T-helper 1 cell (primary cell): ENCODE measurements around the gene EBF3.

Source experiments
- DNase-seq, 5 donors: peaks; one replicate each; pipeline ENCODE4 v3.0.0-alpha.2; 2012 to 2020

Gene EBF3

DNA sequence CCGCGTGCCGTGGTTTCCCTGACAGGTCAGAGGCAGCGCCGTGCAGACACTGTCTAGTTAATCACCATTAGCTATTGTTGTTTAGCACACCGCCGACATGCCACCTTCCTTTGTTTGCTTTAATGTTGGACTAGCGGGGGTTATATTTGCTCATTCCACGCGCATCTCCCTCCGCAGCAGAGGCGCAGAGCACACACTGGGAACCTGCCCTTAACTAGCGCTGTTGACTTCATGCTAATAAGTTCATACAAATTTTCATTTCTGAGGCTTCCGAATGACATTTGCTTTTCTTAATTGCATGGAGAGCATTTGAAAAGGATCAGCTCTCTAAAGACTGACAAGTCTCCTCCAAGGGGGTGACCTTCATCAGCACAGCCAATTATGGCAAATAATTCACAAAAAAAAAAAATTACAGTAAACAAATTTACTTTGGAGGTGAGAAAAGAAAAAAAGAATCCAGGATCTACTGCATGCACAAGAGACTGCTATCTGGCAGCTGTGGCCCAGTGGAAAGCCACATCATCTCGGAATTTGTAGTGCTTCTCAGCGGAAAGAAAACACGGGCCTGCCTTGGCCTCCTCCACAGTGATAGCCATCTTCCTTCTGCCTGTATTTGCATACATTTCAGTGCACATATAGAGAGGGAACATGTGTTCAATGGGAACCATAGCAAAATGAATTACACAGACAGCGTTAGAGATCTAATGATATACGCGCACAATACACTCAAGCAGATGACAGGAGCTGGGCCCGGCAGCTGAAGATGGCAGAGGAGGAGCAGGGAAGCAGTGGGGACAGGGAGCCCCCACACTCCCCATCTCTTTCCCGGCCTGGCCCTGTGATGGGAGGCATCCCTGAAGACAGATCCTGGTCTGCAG, 94.2 kb downstream of the EBF3 start:
- DNase-seq: no peak

DNA sequence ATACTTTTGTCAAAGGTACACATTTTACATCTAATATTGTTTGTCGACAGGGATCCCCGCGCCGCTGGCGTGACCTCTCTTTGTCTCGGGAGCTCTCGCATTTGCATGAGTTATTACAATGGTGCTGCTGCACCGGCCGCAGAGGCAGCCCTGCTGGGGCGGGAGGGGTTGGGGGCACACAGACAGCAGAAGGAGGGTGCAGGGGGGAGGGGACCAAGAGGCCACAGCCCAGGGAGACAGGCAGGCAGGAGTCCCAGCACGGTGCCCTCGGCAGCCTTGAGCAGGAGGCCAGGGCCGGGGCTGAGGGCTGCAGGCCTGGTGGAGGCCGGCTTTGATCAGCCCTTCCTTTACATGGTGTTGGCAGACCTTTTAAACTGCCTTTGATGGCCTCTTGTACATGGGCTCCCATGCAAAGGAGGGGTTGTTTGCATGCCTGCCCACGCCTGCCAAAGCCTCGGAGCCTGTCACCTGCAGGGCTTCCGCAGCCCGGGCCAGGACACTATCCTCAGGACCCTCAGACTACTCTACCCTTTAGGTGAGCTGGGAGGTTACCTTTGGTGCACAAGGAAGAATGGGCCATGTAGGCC, 95.5 kb downstream of the EBF3 start:
- DNase-seq: no peak

DNA sequence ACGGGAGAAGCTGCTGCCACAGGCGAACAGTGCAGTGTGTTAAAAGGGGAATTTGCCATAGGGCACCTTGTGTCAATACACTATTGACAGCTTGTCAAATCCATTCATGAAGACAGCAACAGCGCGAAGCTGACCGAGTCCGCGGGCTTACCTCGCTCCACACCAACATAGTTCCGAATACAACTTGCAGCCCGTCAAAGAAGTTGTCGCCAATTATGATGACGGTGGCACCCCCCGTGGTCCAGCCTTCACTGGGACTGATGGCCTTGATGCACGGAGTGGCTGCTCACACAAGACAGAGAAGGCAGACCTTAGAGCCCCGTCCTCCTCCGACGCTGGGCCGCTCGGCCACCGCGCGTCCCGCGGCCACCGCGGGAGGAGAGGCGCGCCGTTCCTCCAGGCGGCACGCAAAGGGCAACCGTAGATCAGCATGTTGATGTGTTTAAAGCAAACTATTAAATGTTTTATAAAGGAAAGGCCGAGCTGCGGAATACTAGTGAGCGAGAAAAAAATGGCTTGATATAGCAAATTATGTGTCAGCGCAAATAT, 96.4 kb downstream of the EBF3 start:
- DNase-seq: no peak

DNA sequence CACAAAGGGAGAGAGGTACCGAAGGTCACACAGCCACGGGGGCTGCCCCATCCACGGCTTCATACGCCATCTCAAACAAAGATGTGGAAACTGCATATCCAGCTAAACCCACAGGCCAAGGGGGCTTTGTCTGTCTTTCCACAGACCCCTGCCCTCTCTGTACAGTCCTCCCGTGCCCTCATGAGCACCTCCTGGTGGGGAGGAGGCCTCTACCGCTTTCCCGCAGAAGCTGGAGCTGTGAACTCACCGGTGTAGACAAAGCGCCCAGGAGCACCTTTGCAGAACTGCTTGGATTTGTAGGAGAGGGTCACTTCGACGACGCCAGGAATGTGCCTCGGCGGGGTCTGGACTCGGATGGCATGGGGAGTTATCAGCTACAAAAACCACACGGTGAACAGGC, 97.2 kb downstream of the EBF3 start:
- DNase-seq: no peak

DNA sequence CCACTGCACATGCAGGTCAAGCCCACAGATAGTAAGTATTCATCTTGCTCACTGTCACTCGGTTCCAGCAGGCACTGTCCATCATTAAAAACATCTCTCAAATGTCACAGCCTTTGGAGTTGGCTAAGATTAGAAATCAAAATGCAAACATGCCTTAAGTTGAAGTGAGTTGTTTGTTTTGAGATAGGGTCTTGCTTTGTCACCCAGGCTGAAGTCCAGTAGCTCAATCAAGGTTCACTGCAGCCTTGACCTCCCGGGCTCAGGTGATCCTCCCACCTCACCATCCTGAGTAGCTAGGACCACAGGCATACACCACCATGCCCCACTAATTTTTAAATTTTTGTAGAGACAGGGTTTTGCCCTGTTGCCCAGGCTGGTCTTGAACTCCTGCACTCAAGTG, 98.1 kb downstream of the EBF3 start:
- DNase-seq: no peak

DNA sequence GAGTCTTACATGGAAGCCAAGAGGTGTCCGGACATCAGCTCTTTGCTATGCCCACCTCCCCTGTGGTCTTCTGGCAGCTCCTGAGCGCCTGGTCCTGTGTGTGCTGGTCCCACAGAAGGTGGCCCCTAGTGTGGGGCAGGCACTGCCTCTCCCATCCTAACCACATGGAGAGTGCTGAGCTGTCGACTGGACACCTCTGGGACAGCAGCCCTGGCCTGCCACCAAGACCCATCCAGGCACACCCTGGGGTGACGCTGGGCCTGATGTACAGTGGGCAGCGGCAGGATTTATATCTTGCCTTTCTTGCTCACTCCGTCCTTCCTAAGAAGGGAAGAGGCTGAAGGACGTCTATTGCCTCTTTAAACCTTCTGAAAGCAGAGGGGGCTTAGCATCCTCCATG, 98.7 kb downstream of the EBF3 start:
- DNase-seq: no peak

DNA sequence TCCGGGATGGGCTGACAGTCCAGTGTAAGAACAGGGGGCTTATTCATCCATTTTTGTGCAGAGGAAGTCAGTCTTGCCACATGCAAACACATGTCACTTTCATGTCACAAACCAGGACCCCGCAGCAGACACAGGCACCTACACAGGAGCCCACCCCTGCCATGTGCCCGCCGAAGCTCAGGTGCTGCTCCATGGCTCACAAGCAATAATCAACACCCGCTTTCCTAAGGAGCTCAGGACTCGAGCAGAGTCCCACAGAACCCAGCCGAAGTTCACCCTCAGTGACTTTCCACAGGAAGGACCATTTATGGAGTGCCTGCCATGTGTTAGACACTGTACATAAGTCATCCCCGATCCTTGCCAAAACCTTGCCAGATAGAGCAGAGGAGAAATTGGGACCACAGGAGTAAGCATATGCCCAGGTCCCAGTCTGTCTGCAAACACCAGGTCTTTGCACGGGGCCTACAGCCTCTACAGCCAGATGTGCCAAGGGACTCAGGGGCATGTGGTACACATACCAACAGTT, 99.4 kb downstream of the EBF3 start:
- no peak for DNase-seq

DNA sequence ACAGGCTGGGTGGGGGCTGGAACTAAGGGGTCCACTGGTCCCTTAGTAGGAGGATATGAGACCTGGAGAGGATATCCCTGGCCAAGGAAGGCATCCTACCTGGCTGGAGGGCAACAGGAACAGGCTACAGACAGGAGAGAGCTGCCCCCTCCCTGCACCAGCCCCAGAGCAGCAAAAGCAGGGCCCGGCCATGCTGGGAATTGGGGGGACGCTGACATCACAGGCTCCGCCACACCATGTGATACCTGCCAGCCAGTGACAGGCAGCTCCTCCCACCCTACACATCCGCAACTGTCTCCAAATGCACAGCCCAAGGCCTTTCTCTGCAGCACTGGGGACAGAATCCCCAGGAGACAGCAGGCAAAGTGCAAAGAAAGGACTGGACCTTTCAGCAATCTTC, 100.0 kb downstream of the EBF3 start:
- DNase-seq: no peak

DNA sequence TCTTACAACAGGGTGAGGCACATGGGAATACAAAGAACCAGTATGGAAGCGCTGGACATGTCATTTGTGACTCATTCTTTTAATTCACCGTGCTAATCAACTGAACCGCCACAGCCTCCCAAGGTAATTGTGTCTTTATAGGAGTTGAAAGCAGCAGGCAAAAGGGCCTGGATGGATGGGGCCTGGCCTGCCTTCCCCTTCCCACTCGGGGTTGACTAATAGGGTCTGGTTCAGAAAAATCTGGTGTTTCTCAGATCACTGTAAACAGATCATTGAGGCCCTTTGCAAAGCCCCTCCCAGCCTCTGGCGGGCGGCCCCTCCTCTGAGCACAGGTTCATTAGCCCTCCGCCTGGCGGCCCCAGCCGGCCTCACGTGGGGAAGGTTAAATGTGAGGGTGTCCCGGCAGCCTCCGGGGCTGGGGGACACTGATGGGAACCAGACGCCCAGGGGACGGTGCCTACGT, 100.8 kb downstream of the EBF3 start:
- DNase-seq: no peak

DNA sequence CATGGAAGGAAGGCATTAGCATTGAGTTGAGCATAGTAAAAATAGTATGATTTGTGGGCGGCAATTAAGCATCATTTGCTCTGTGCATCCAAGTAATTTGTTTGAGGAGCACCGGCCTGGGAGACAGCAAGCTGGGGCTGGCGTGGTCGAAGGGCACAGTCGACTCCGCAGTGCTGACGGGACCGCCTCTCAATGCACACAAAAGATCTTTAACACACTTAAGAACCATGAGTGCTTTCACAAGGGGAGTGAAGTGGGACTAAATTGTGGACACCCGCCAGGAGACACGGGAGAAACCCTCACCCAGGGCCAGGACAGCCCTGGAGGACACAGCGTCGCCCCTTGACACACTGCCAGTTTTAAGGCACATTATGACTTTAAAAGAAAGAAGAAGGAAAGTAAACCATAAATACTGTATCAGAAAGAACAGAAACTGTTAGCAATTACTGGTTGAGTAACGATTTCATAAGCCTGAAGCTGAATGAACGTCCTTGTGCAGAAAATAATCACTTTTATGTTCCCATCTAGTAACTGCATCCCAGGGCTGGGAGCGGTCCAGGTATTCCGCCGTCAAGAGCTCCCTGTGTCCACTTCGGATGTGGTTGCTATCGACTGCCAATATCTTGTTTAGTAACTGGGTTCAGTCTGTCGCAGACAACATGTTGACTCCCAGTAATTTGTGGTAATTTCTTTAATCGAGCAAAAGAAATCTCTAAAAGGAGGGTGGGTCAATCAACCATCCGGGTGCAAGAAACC, 102.1 kb downstream of the EBF3 start:
- no peak for DNase-seq

DNA sequence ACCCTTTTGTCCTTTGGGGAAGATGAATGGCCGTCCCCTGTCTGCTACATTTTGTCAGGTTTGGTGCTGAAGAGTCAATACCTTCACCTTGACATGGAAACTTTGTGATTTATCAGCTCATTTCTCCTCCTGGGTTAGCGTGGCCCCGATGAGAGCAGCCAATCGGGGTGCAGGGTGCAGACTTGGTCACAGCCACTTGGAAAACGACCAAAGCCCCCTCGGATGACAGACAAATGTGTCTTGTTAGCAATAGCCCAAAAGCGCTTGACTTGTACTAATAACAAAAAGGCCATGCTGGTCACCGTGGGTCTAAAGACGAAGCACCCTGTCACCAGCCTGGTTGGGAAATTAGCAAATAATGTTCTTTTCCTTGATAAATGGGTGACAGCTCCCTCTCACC, 103.7 kb downstream of the EBF3 start:
- DNase-seq: no peak

DNA sequence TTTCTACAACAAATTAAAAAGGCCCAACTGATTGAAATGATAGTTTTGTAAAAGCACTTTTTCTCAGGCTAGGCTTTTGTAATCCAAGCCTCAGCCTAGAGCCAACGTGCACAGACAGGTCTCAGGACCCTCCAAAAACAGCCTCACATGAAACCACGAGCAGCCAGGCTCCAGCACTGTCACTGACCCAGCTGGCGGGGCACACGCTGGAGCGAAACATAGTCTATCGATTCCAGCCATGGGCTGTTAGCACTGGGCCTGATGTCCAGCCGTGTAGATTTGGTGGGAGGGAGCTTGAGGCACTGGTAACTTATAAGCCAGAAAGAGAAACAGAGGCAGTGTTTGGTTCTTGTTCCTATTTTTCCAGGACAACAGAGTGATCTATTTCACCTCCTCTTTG, 104.5 kb downstream of the EBF3 start:
- DNase-seq: no peak

DNA sequence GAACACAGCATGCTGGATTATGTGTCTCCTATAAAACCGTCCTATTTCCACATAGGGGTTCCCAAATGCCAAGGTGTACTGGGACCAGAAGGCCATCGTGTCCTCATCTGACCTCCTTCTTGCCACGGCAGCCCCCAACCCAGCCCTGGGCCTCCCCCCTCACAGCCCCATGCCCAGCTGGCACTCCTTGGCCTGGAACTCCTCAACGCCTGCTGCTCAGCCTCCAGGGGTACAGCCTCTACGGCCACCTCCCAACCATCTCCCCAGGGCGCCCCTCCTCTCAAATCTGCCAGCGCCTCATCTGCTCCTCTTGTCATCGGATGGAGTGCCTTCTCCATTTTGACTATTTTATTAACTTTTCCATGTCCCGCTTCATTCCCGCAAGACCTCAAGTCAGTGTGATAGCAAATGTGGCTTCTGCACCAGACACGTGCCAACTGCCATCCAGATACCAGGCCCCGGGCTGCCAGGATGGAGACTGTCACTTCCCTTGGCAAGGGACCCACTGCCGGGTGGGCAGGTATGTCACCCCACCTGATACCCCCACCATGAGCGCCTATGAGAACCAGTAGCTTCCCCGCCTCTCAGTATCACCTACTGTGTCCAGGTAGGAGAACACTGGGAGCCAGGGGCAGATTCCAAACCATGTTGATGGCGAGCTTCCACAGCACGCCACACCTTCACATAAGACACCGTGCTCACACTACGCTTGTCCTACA, 106.7 kb downstream of the EBF3 start:
- no peak for DNase-seq

DNA sequence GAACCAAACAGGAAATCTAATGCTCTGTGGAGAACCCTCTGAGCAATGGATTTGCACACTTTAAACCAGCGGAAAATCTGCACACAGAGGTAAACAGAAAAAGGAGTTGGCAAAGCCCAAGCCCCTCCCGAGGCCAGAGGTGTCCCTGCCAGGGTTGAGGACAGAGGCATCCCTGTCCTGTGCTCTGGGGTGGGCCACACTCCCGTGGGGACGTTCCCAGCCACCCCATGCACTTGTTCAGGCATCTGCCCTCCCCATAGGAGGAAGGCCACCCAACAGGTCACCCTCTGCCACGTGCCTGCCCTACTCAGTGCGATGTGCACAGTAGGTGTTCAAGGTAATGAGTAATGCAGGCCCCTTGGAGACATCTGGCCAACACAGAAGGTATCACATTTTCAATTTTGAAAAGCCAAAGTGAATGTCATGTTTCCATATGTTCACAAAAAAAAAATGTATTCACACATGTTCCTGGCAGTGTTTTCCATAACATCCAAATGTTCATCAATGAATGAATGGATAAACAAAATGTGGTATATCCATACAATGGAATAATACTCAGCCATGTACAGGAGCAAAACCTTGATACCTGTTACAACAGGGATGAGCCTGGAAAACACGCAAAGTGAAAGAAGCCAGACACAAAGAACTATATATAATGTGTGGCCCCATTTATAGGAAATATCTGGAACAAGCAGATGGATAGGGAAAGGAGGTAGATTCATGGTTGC, 108.1 kb downstream of the EBF3 start:
- DNase-seq: no peak

DNA sequence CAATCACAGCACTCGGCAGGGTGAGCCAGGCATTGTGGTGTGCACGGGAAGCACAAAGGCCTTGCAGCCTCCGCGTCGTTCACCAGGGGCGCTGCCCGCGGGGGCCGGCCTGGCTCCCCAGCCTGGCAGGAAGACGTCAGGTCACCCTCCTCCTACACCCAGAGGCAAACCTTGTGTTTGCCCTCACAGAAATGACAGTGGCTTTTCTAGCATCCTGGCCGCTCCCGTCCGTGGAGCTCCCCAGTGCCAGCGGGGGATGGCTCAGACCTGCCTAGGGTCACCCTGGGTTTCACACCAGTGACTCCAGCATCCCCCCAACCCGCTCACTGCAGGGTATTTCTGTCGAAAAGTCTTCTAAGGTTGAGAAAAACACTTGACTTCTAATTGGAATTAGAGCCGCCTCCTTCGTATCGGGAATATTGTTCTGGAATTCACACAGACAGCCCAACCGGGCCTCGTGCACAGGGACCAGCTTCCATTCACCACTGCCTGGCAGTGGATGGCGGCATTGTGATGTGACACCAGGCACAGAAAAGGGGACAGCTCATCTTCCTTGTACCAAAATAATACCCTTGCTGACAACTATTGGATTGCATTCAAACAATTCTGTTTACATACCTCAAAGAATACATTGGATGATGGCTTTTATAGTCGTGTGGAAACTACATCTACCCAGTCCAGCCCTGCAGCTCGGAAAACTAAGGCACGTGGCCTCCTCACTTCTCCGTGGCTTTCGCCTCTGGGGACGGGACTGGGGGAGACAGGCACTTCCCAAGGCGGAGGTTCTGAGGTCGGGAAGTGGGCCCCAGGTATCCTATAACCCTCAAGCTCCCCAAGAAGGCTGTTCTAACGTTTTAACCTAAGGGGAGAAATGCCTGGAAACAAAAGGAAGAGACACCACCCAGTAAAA, 109.0 kb downstream of the EBF3 start:
- DNase-seq: no peak

DNA sequence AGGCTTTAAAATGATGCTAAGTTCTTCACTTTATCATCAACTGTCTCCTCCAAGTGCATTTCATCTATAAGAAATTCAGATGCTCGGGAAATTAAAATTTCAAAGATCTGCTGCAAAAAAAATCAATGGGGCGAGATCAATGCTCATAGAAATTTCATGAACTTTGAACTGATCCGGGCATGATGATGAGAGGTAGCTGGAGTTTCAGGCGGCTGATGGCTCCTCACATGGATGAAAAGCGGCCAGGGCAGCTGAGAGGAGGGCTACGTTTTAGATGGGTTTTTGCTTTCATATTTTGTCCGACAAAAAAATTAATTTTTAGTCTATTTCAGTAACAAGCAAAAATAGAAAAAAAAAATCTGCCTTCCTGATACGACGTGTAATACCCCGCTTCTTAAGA, 109.9 kb downstream of the EBF3 start:
- no peak for DNase-seq

DNA sequence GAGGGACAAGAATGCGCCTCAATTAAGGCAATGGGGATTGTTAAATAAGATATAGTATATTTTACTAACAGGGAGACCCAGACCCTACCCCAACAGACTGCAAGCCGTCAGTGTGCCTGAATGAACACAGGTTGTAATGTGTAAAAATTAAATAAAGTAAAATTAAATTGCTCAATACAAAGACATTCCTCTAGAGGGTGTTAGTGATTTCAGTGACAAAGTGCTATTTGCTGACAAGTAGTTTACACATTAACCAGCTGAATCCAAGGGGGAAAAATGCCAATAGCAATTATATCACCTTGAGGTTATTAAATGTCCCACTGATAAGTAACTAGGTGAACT, 110.5 kb downstream of the EBF3 start:
- DNase-seq: no peak

DNA sequence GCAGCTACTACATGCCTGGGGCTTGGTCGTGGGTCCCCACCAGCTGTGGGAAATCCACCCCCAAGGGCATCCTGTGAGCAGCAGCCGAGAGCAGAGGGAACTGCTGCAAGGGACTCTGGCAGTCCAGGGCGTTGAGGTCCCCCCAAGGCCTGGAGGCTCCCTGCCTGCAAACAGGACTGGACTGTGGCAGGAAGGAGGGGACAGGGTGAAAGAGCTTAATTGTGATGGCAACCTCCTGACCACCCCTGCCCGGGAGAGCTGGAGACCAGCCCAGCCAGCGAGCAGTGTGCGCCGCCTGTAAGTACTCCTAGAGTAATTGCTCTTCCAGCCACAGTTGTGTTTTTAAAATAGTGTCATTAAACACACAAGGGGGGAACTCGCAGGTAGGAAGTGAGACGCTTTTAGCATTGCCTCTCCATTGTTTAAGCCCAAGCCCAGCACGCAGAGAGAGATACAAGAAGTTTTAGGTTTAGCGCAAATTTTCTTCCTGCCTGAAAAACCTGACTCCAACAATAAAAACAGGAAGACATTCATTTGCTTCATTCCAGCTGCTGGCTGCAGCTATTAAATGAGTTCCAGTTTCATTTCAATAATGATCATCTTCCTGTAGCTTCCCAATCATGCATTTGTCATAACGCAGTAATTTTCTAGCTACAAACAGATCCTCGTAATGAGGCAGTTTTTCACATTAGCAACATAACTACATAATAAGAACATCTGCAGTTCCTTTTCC, 111.1 kb downstream of the EBF3 start:
- no peak for DNase-seq

DNA sequence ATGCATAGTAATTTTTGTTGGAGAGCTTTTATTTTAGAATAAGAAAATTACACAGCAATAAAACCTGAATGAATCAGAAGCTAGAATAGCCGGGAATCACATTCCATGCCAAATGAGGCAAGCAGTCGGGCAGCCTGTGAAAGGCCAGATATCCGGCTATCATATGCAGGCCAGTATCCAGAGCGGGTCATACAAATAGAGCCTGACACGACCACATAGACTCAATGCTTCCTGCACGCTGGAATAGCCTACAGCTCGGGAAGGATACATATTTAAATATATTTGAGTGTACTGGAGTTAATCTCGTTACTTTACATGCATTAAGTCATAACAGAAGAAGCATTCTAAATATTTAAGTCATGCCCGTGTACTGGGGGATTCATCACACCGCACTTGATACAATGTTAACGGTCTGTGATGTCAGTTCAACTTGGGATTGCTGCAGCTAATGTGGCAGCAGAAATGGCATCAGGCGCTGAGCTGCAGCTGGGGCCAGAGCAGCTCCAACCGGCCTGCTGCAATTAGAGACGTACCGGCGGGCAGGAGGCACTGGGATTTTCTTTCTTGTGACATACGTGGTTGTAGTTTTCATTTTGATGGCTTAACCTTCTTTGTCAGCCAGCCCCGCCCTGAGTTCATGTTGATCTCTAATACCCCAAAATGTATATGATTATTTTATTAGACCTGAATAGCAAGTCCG, 112.0 kb downstream of the EBF3 start:
- no peak for DNase-seq
